ENCODE measurements around the gene RAD51B. TPM values are rescaled to one million over a fixed set of nuclear protein-coding genes. Genes with fewer than 3 reads are reported as not detected.

The RAD51B gene
- total and polyA plus RNA-seq, 9 of the 15 experiments (the other 6 are each of a cell fraction or from before 2014, with no cell fraction given) = 8.5 to 17.3 (median 11.3) TPM

DNA sequence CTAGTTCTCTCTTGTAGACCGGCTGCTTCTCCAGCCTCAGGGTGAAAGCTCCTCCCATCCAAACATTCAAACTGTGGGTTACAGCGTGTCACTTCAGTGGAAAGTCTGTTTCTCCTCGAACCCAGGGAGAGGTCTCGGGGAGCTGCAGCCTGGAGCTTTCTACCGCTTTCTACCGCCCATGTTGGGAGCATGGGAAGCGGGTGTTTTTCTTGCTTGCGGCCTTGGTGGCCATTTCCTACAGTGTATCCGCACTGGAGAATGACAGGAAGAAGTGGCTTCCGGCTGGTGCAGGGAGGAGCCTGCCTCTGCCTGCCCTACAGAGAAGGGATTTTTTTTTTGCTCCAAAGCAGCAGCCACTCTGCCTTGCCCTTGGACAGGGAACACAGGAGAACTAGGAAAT, 952.1 kb downstream of the RAD51B start:
- in situ Hi-C loops (cut with MboI) = no loop called here
- no peaks in the 10 kb centered on the region for H3K27me3 ChIP-seq (ENCODE audit: control insufficient read depth in 2 of 2, insufficient read depth in 2 of 2, low read length in 2 of 2)
- ATAC-seq = no peak
- H3K27ac ChIP-seq (ENCODE audit: extremely low read depth, low read depth, low read length) = no peak overlapping the region
- no peak overlapping the region for H3K9ac ChIP-seq (ENCODE audit: insufficient read depth in 1 of 2, low read depth in 2 of 2, low read length in 2 of 2)
- intact Hi-C loops (cut with micrococcal nuclease) = no loop called here
- no peaks in the 10 kb centered on the region for H3K79me2 ChIP-seq (ENCODE audit: control insufficient read depth, insufficient read depth, low read length)
- no peak overlapping the region for H3K4me2 ChIP-seq (ENCODE audit: insufficient read depth, low read length)
- H3K9me1 ChIP-seq (ENCODE audit: control insufficient read depth, insufficient read depth, low read length) = no peaks in the 10 kb centered on the region
- FAIRE-seq = no peak
- no peak for TF ChIP-seq POLR3A (IDR thresholded peaks at IDR 0.05; ENCODE audit: borderline replicate concordance, extremely low read depth, insufficient read depth, insufficient read length)
- no peak for TF ChIP-seq SMAD3 (CRISPR knock-in tag; conservative IDR thresholded peaks at IDR 0.05)
- no peak for TF ChIP-seq ZNF766 (CRISPR knock-in tag; conservative IDR thresholded peaks at IDR 0.05)
- TF ChIP-seq, protein P1, sequence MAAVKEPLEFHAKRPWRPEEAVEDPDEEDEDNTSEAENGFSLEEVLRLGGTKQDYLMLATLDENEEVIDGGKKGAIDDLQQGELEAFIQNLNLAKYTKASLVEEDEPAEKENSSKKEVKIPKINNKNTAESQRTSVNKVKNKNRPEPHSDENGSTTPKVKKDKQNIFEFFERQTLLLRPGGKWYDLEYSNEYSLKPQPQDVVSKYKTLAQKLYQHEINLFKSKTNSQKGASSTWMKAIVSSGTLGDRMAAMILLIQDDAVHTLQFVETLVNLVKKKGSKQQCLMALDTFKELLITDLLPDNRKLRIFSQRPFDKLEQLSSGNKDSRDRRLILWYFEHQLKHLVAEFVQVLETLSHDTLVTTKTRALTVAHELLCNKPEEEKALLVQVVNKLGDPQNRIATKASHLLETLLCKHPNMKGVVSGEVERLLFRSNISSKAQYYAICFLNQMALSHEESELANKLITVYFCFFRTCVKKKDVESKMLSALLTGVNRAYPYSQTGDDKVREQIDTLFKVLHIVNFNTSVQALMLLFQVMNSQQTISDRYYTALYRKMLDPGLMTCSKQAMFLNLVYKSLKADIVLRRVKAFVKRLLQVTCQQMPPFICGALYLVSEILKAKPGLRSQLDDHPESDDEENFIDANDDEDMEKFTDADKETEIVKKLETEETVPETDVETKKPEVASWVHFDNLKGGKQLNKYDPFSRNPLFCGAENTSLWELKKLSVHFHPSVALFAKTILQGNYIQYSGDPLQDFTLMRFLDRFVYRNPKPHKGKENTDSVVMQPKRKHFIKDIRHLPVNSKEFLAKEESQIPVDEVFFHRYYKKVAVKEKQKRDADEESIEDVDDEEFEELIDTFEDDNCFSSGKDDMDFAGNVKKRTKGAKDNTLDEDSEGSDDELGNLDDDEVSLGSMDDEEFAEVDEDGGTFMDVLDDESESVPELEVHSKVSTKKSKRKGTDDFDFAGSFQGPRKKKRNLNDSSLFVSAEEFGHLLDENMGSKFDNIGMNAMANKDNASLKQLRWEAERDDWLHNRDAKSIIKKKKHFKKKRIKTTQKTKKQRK (IDR thresholded peaks at IDR 0.05; ENCODE audit: borderline replicate concordance, low read depth, low read length) = no peak
- TF ChIP-seq, protein P2, sequence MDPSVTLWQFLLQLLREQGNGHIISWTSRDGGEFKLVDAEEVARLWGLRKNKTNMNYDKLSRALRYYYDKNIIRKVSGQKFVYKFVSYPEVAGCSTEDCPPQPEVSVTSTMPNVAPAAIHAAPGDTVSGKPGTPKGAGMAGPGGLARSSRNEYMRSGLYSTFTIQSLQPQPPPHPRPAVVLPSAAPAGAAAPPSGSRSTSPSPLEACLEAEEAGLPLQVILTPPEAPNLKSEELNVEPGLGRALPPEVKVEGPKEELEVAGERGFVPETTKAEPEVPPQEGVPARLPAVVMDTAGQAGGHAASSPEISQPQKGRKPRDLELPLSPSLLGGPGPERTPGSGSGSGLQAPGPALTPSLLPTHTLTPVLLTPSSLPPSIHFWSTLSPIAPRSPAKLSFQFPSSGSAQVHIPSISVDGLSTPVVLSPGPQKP (CRISPR knock-in tag; IDR thresholded peaks at IDR 0.05) = no peak
- TF ChIP-seq ZNF764 (CRISPR knock-in tag; IDR thresholded peaks at IDR 0.05; ENCODE audit: low read depth) = no peak
- no peak for TF ChIP-seq ZNF263 (CRISPR knock-in tag; IDR thresholded peaks at IDR 0.05; ENCODE audit: borderline replicate concordance)
- TF ChIP-seq ZNF224 (CRISPR knock-in tag; IDR thresholded peaks at IDR 0.05) = no peak
- TF ChIP-seq, protein P3, sequence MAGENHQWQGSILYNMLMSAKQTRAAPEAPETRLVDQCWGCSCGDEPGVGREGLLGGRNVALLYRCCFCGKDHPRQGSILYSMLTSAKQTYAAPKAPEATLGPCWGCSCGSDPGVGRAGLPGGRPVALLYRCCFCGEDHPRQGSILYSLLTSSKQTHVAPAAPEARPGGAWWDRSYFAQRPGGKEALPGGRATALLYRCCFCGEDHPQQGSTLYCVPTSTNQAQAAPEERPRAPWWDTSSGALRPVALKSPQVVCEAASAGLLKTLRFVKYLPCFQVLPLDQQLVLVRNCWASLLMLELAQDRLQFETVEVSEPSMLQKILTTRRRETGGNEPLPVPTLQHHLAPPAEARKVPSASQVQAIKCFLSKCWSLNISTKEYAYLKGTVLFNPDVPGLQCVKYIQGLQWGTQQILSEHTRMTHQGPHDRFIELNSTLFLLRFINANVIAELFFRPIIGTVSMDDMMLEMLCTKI (IDR thresholded peaks at IDR 0.05; ENCODE audit: partially characterized antibody) = no peak
- TF ChIP-seq PTTG1 (tag; IDR thresholded peaks at IDR 0.05; ENCODE audit: low read depth) = no peak
- TF ChIP-seq ZC3H4 (CRISPR knock-in tag; IDR thresholded peaks at IDR 0.05; ENCODE audit: borderline replicate concordance) = no peak
- no peak for TF ChIP-seq KAT8 (IDR thresholded peaks at IDR 0.05; ENCODE audit: low read depth)
- TF ChIP-seq ZNF76 (CRISPR knock-in tag; IDR thresholded peaks at IDR 0.05; ENCODE audit: borderline replicate concordance) = no peak
- no peak overlapping the region for H3K4me3 ChIP-seq
- no peak overlapping the region for H2AFZ ChIP-seq (ENCODE audit: low read depth, low read length)
- H4K20me1 ChIP-seq (replicated peaks; ENCODE audit: control insufficient read depth, insufficient read depth, low read length) = no peaks in the 10 kb centered on the region
- 76% methylated on average over 9 of the region's 10 CpGs for WGBS (ENCODE audit: insufficient coverage, low coverage, missing lambda C conversion rate)
- ChIA-PET CTCF (ENCODE audit: low intra/inter-chr PET ratio) (no interaction called here), POLR2A (interaction anchor here (0.6 kb wide), 1 partner anchor 22 kb away, joined by 3 read pairs; the partner anchor contains the start of gene ZFP36L1)
- BruUV-seq (replicated peaks) = no TSS peak
- no peak for DNase-seq (ENCODE audit: extremely low read depth in 1 of 4, low spot score in 3 of 4)
- no peaks in the 10 kb centered on the region; a peak in 2 of 5 replicates for H3K4me1 ChIP-seq (replicated peaks in 1 of 2; ENCODE audit: control insufficient read depth in 2 of 2, insufficient read depth in 2 of 2, low read length in 2 of 2)
- H3K36me3 ChIP-seq (ENCODE audit: control insufficient read depth, insufficient read depth, low read length) = no peaks in the 10 kb centered on the region
- H3K9me3 ChIP-seq (replicated peaks; ENCODE audit: control insufficient read depth, insufficient read depth, low read depth, low read length) = no peaks in the 10 kb centered on the region

Data from K562 (cell line).